Putamen (tissue), 1 donor: ENCODE data around the gene ZFAND3.
"Not testable (repeated sequence)": the region's sequence is repeated elsewhere in the genome, so short reads cannot be mapped to it uniquely, and the experiment has no call there.

Source experiments
- DNase-seq: peaks from one replicate; pipeline ENCODE4 v3.0.0-alpha.2; 2016; ENCODE audit warnings: low spot score

The ZFAND3 gene

DNA sequence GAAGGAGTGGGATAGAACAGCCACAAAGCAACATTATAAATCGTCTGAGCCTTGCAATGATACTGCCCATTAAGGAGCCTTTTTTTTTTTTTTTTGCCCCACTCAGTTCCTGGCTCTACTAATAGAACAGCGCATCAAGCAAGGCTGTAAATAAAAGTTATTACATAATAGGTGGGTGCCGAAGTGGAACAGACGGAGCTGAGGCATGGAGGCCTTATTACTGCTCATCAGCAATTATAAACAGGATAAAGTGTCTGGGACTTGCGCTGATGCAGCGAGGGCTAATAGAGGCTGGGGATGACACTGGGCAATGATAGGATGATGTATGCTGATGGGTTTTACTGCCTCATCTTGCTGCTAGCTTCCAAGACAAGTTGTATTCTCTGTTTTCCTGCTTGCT lies 272.1 kb downstream of the ZFAND3 start:
- DNase-seq: no peak

DNA sequence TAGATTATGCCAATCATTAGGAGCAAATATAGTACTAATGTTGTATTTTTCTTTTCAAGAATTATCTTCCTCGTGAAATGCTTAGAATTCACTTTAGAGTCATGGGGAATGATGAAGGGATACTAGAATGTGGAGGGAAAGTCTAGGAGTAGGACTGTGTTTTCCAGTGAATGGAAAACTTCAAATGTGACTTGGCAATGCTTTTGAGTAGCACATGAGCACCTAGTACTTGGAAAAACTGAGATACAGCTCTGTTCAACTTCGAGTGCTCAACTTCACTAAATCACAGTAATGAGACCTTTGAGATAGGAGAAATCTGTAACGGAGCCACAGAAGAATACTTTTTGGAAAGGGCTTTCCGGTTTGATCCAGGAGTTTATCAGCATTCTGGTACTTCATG lies 272.9 kb downstream of the ZFAND3 start:
- DNase-seq: no peak

DNA sequence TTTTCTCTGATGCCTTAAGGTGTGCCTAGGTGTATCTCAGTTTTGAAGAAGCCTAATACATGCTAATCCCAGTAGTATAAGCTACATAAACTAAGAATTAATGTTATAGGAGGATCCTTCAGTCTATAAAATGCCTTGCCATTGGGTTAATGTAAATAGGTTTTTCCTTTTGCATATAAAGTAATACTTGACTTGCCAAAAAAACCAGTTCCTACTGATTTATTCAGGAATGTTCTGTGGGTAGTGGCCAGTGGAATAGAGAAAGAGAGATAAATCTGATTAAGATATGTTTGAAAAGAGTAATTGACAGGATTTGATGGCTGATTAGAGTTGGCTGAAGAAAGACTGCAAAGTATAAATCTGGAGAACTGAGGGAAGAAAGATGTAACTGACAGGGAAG lies 273.4 kb downstream of the ZFAND3 start:
- DNase-seq: no peak

DNA sequence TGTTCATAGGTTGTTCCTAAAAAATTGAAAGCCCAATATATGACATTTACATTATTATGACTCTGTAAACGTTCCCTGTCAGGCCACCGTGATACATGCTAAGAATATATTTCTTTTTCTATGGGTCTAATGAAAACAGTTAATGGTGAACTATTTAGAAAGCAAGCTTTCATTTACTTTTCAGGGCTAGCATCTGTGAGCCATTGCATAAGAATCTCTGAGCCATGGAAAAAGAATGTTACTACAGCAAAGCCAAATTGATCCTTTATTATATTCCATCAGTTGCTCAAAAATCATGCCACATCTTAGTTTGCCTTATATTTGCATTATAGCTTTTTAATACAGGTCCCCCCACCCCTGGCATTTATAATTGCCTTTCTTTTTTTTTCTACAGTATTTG lies 275.5 kb downstream of the ZFAND3 start:
- no peak for DNase-seq

DNA sequence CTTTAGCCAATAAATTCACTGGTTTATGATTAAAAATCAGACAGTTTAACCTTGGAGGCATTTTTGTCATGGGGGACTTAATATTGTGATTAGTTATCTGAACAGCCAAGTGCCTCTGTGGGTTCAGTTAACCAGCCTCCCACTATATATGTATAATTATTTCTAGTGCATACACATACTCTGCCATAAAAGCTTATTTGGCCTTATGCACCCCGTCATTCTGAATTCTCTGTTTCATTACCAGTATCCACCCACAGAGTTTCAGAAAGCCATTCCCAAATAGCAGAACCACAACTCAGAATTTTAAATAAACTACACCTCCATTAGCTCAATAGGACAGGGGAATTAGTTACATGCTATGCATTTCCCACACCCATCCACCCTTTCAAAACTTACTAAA lies 279.7 kb downstream of the ZFAND3 start:
- no peak for DNase-seq

DNA sequence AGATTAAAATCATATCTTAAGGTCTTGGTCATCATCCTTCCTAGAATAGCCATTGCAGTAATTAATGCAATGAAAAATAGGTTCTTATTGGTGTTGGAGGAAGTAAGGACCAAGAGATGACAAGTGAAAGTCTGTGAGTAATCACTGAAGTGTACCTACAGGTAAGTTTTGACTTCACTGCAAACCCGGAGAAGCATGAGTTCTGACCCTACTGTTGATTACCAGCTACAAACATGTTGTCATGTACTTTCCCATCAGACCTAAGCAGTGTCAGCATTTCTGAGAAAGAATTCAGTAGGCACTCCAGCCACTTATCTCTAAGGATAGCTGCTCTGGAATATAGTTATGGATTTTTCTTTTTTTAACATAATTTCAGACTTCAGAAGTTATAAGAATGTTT lies 280.9 kb downstream of the ZFAND3 start:
- no peak for DNase-seq

DNA sequence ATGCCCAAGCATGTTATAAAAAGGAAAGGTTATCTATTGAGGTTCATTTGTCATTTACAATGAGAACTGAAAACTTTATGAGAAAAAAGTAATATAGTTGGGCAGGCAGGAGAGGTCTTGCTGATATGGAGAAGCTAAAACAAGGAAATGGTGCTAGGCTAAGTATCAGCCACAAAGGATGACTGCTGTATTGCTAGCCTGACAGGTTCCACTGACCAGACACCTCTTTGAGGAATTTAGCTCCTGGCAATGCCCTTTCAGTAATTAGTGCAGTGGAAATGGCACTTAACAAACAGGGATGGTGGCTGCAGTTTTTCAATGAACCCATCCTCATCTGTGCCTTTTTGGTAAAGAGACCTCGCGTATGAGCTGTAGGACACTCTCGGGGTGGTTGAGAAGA lies 284.4 kb downstream of the ZFAND3 start:
- no peak for DNase-seq

DNA sequence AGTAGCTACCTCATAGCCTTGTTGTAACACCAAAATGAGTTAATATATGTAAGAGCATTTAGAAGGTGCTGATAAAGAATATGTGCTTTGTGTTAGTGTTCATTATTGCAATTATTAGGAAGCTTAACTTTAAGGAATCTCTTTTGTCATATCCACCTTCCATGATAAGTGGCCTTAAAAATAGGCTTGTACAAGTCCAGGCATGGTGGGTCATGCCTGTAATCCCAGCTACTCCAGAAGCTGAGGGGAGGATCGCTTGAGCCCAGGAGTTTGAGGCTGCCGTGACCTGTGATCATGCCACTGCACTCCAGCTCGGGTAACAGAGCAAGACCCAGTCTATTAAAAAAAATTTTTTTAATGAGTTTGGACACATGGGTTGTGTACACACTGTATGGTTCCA lies 285.5 kb downstream of the ZFAND3 start:
- DNase-seq: no peak

DNA sequence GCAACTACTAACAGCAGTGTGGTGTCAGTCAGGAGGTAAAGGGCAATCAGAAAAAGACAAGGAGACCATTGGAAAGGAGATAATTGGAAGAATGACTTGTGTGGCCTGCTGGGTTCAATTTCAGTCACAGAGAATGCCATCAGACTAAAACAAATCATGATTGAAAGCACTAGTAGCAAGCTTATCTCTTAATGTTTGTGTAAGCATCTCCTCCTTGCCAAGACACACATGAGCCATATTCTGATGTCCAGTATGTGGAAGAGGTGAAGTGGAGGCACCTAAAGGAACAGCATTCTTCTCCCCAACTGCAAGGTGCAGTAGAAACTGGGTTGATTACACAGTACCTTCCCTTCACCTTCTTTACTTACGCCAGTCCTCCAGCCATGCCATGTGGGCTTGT lies 287.5 kb downstream of the ZFAND3 start:
- no peak for DNase-seq

DNA sequence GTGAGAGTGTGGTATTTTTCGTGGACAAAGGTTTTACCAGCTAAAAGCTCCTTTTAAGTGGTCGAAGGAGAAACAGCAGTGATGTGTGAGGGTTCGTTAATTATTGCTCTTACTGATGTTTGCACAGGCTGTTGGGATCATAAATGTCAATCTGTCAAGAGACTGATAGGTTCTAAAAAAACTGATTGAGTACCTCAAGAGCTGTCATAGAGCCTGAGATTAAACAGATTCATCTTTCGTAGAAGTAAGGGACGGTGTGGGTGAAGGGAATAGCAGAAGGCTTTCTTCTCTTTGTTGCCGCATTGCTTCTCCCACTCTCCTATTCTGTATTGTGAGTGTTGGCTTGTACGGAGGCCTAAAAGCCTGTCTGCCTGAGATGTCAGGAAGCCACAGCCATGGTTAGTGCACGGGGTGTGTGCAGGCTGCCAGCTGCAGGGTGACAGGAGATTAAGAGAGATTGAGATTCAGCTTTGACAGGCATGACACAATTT lies 291.0 kb downstream of the ZFAND3 start:
- peak; percentile 76 for DNase-seq

DNA sequence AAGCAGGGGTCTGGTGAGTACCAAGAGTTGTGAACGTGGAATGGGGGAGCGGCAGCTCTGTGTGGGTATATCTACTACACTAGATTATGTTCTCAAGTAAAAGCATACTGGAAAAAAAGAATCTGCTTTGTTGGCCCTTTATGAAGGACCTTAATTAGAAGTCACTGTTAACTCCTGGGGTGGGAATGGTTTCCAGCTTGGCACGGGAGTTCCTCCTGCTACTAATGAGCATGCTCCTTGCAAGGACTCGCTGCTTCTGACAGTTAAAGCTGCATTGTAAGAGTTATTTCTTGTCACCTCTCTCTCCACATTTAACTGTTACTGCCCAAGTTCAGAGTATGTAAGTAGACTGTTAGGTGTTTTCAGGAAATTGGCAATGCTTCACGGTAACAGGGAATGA lies 292.7 kb downstream of the ZFAND3 start:
- DNase-seq: no peak

DNA sequence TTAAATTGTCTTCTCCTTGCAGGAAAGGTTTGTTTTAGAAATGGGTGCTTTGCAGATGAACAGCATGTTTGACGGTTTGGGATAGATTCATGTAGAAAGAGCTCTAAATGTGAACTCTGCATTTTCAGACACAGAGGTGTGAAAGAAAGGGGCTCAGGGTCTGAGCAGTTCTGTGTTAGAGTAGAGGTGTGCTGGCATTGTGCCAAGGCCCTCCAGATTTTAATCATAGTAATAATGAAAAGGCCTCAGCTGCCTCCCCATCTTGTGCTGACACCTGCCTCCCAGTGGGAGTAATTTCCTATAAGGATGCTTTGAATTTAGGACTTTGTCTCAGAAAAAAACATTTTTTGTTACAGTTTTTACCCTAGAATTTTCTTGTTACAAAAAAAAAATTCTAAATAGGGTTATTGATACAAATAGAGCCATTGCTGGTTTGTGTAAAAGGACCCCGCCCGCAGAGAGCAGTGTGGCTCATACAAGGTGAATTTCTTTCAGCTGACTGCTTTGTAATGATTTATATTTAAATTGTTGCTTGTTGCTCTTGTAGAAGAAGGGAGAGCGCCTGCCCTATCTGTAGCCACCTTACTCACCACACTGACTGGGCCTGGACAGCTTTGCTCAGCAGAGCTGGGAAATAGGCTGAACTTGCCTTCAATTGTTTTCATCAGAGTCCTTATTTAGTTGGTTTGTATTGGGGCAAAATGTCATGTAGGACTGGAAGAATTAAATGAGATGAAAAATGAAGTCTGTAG lies 294.5 kb downstream of the ZFAND3 start:
- DNase-seq: no peak

DNA sequence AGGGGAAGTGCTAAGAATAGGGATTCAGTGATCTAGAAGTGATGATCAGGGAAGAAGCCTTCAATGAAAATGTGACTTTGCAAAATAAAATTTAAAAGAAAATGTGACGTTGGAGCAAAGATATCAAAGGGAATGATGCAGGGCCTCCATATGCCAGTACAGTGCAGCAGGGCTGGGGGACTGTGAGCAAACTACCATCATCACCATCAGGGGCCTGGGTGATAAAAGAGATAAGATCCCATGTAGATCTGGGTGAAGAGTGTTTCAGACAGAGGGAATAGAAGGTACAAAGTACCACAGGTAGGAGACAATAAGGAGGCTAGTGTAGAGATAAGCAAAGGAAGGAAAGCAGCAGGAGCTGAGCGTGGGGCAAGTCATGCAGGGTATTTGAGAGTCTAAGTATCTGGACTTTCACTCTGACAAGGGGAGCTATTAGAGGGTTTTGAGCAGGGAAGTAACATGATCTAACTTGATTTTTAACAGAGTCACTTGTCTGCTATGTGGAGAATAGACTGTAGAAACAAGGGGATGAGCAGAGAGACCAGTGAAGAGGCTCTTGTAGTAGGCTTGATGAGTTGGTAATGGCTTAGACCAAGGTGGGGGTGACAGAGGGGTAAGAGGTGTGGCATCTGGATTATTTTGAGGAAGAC lies 295.6 kb downstream of the ZFAND3 start:
- DNase-seq: no peak

DNA sequence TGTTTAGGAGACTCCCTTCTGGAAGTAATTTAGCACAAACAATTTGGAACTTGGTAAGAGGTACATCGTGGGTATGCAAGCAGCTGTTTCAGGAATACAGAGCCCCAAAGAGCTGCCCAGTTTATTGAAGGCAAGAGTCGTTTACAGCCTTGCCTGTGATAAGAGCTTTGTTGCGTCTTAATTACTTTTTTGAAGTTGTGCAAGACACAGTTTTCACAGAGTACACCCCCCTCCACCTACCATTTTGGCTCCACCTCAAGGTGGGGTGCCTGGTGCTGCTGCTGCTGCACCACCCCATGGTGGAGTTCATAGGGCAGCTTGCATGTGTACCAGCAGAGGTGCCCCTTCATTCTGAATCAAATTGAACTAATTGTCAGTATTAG lies 296.1 kb downstream of the ZFAND3 start:
- no peak for DNase-seq

DNA sequence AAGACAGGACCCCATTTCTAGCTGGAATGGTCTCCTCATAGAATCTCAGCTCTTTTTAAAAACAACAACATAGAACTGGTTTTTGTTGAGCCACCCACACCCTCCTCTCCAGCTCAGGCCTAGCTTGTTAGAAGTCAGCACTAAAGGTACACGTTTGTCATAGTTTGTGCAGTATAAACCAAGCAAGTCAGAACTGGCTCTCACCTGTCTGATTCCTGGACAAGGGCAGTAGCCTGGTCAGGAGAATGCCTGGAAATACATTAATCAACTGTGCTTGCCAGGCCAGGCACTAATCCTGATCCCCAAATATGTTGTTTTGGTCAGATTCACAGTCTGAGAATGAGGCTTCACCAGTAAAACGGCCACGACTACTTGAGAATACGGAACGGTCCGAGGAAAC lies 296.7 kb downstream of the ZFAND3 start:
- no peak for DNase-seq

DNA sequence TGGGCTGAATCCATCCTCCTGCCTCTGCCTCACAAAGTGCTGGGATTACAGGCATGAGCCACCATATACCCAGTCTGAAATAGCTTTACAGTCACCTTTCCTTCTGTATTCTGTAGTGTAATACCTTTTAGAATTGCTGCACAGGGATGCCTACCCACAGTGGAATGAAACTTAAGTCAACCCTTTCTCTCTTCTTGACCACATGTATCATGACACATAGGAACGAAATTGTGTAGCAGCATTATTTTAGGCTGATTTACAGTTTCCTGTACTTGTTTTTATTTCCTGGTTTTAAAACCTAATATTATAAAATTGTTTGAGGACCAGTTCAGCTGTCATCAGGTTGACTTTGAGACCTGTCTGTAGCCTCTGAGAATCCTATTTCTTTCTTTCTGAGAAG lies 297.8 kb downstream of the ZFAND3 start:
- no peak for DNase-seq

DNA sequence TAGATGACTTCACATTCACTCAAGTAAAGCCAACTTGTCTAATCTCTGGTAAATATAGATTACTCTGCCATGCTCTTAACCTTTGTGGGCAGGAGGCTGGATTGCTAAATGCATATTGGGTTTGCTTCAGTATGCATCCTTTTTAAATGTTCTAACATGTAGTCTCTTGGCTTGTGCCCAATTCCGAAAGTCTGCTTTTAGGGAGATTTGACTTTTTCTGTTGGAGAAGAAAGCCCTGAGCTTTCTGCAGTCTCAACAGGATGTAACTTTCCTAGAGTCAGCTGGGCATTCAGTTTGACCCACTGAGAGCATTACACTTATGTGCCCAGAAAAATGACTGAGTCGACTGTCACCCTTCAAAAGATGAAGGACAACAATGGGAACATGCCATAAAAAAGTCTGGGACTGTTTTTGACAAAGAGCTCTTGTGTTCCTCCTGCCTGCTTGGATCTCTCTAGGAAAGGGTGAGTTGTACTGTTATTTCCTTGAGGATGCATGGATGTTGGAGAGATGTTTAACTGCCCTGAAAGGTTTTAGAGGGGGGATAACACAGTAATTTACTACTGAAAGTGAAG lies 299.4 kb downstream of the ZFAND3 start:
- DNase-seq: no peak

DNA sequence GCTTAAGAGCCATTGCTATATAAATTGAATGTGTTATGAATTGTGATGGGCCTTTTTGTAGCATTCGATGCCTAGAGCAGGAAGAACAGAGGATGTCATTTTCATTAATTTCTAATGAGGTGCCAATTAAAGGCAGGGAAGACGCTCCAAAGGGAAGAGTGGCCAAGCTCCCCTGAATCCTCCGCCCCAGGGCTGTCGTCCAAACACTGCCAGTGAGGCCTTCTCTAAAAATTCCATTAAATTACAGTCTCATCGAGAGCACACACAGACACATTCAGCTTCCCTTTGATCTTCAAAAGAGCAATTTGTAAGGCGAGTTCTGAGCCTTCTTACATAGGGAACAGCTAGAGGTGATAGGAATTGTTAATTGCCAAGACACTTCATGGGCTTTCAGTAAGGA lies 300.0 kb downstream of the ZFAND3 start:
- DNase-seq: no peak

DNA sequence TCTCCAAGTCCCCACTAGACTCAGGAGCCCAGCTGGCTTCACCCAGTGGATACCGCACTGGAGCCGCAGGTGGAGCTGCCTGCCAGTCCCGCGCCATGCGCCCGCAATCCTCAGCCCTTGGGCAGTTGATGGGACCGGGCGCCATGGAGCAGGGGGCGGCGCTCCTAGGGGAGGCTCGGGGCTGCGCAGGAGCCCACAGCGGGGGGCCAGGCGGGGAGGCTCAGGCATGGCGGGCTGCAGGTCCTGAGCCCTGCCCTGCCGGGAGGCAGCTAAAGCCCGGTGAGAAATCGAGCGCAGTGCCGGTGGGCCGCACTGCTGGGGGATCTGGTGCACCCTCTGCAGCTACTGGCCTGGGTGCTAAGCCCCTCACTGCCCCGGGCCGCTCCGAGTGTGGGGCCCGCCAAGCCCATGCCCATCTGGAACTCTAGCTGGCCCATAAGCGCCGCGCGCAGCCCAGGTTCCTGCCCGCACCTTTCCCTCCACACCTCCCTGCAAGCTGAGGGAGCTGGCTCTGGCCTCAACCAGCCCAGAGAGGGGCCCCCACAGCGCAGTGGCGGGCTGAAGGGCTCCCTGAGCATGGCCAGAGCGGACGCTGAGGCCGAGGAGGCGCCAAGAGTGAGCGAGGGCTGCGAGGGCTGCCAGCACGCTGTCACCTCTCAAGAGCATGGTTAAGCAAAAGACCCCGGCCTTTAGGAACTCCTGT lies 304.8 kb downstream of the ZFAND3 start:
- not testable (repeated sequence) for DNase-seq

DNA sequence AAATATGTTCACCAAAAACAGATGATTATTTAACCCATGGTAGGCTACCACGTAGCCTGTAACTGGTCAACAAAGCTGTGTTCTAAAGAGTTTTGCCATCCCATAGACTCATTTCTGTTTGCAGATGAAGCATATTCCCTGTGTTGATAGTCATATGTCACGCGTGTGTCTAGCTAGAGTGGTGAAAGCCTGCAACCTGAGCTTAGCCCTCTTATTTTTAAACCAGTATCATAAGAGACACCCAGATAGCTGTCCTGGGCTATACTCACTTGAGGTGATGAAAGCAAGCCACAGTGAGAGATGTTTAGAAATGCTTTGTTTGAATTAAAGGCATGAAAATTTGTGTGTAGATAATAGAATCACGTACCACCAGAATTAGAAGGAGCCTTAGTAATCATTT lies 307.8 kb downstream of the ZFAND3 start:
- no peak for DNase-seq

DNA sequence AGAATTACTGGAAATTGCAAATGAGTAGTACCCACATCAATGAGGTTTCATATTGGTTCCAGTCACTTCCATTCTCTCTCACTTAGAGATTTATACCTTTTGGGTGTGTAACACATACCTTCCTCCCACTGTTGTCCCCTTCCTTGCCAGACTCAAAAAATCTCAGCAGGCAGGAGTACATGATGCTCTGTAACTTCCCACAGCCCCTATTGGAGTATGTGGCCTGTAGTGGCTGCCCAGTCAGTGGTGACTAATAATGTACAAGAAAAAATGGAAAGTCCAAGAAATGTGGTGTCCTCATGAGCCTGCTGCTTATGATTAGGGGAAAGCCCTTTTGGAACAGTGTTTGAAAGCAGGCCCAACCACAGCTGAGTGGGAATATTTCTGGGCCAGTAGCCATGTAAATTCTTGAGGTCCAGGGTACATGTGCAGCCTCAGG lies 312.0 kb downstream of the ZFAND3 start:
- DNase-seq: no peak

DNA sequence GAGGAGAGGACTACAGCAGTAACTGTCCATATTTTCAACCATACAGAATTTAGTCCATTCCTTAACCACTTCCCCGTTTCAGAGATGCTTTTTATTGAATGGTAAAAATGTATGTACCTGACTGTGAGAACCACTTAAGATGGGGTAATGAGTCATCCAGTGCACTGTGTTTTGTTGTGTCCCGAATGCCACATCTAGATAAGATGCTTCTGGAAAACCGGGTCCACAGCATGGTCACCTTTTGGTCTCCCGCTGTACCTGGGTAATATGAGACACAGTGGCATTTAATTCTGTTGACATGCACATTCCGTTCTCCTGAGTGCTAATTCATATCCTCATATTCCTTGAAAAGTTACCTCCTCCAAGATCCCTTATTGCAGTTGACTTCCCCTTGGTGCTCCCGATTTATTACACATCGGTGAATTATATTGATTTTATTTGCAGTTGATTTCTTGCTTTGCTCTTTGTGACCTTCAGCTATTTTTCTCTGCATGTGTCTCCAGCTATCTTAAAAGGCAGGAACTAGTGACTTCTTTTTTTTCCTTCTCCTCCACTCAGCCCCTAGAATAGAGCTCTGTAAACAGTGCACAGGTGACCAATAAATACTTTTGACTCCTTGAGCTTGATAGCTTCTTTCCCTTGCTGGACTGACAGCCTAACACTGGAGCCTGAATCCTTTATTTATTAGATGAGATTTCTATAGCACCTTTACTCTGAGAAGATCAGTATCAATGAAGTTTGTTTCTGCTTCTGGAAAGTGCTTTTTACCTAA lies 314.6 kb downstream of the ZFAND3 start:
- no peak for DNase-seq
